UCSD-AML1 (cell line): ENCODE data around the gene CPSF3.
A peak's percentile ranks its signal among the peaks of the same experiment; 100 is the strongest.

Experiments used
- DNase-seq: peaks from one replicate; lab custom pipeline; 2025; ENCODE audit not compliant: unreplicated experiment; lab: John Stamatoyannopoulos, UW

The CPSF3 gene

DNA sequence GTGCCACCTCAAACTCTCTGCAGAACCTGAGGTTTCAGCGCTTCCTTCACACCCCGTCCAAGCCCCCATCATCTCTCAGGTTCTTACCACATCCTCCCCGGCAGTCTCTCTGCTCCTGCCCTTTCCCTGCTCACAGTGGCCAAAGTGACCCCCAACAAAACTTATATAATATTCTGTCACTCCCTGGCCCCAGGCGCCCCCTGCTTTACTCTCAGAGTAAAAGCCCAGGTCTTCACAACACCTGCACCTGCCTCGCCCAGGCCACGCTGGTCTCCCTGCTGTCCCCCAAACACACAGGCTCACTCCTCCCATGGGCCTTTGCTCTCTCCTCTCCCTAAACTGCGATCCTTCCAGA is 6.5 kb upstream of the CPSF3 start:
- DNase-seq: no peak

DNA sequence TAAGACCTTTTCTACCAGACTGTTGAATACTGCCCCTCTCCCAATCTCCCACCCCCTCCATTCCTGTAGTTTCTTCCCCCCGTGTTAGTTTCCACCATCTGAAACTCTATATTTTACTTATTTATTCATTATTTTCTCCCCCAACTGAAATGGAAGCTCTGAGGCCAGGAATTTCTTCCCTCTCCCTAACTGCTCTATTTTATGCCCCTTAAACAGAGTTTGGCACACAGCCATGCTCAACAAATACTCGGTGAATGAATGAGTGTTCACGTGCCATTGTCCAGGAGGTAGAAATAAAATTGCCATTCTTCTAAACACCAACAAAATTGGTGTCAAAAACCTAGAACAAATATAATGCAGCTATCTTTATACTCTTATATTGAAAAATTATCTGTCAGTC is 5.7 kb upstream of the CPSF3 start:
- DNase-seq: no peak

DNA sequence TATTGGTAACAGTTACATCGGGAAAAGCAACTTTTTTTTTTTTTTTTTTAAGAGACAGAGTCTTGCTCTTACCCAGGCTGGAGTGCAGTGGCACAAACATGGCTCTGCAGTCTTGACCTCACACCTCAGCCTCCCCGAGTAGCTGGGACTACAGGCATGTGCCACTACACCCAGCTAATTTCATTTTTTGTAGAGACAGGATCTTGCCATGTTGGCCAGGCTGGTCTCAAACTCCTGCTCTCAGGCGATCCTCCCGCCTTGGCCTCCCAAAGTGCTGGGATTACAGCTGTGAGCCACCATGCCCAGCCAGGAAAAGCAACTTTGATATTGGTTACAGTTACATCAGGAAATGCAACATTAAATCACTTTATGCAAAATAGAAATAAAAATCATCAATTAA is 4.7 kb upstream of the CPSF3 start:
- no peak for DNase-seq

DNA sequence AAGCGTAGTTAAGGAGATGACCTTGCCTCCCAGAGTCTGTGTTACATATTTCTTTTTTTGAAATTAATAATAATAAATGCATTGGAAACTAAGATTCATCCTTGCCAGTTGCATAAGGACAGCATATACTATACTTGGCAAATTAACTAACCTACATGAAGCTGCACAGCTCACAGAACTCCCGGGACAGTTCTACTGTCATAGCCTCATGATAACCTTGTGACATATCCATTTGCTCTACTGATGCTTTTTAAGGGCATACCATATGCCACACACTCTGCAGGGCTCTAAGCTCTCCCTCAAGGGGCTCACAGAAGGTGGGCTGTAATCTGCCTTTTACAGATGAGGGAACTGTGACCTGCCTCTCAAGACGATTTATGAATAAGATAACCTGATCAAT is 3.9 kb upstream of the CPSF3 start:
- no peak for DNase-seq

DNA sequence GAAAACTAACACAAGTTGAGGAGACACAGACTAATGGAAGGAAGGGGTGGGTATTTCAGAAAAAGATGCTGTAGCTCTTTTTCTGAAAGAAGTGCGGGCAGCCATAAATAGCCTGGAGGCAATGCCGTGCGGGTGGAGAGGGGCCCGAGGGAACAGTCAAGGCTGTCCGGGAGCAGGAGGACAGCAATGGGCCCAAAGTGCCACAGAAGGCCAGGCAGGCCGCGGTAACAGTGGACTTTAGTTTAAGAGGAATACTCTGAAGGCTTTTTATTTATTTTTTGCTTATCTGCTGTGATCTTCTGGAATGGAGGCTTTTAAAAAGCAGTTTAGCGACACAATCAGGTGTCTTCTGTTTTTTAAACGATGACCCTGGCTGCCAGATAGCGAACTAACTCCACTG is 3.0 kb upstream of the CPSF3 start:
- no peak for DNase-seq

DNA sequence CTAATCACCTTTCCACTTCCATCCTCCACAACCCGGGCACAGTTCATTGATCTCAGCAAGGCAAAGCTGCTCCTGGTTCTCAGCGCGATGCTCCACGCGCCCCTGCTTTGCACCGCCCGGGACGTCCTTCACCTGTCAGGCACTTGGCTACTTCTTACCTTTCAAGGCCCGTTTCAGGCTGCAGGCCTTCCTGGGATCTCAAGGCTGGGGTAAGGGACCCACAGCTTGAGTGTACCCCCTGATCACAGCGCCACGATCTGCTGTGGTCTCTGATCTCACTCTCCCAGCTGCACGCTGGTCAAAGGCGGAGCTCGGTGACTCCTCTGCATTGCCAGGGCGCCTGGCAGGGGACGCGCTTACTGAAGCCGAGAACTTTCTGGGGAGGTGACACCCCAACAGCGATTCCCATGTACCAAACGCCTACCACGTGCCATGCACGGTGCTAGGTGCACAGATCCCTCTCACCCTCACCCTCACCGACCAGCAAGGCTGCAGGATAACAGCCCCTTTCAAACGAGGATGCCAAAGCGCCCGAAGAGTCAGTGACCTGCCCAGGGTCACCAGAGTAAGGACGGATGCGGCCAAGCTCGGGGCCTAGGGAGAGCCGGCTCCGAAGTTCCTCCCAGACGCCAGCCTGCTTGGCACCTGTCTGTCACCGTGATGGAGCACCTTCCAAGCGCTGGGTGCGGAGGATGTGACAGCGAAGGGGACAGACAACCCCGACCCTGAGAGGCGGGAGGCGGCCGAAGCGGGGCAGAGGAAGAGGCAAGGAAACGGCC is 944 bp upstream of the CPSF3 start:
- DNase-seq: peak; percentile 61

DNA sequence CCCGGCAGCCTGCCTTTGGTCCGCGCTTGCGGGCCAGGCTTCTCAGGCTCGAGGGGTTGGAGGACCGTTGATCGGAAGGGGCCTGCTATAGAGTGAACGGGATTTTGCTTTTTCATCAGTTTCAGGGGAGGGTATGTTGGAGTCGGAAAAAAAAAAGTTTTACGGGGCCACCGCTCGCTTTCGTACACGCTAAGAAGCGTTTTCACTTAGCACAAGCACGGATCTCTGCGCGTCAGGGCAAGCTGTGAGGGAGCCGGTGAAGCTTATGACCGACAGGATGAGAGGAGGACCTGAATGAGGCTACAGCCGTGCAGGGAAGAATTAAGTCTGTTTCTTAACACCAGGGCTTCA is 443 bp downstream of the CPSF3 start:
- peak; percentile 57 for DNase-seq

DNA sequence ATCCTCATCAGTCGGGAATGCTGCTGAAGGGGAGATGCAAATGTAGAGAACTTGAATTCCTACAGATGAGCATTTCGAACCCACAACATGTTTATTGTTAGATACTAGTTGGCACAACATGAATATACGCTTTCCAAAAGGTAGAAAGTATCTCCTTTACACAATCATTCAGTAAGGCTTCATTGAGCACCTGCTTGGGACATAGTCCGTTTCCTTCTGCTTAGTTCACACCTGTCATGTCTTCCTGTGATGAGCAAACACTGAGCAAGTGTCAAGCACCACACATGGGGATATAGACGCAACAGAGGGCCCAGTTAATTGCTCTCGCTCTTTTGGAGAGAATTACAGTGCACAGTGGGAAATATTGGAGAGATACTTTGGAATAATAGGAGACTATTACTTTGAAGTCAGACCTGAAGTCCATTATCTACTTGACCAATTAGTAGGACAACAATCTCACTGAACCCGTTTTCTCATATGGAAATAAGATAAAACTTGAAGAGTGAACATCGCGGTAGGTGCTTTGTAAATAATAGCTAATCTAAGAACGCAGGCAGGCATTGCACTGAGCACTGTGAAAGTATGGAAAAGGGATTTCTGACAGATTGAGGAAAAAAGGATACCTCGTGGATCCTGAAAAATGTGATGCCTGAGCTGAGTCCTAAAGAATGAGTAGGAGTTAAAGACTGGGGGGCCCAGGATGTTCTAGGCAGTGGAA is 1.2 kb downstream of the CPSF3 start:
- DNase-seq: no peak

DNA sequence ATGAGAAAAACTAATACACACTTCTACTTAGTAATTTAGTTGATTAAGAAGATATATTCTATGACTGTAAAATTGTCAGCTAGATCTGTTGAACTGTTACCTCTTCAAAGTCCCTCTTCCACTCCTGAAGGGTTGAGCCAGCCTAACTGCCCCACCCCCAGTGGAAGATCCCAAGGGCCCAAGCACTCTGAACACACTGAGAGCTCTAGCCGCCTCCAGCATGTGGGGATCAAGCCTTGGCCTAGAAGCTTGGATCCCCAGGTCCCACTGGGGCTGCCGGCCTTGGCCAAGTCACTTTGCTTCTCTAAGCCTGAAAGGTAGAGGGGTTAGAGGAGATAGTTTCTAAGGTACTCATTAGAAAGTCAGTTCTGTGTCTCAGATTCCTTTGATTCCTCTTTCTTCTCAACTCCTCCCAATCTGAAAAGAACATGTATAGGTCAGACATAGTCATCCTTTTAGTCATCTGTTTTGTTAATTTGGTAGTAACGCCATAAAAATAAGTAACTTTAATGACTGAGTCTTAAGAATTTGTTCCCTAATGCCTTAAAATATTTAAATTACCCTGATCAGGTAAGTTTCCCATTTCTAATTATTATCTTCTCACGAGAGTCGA is 5.6 kb downstream of the CPSF3 start:
- no peak for DNase-seq

DNA sequence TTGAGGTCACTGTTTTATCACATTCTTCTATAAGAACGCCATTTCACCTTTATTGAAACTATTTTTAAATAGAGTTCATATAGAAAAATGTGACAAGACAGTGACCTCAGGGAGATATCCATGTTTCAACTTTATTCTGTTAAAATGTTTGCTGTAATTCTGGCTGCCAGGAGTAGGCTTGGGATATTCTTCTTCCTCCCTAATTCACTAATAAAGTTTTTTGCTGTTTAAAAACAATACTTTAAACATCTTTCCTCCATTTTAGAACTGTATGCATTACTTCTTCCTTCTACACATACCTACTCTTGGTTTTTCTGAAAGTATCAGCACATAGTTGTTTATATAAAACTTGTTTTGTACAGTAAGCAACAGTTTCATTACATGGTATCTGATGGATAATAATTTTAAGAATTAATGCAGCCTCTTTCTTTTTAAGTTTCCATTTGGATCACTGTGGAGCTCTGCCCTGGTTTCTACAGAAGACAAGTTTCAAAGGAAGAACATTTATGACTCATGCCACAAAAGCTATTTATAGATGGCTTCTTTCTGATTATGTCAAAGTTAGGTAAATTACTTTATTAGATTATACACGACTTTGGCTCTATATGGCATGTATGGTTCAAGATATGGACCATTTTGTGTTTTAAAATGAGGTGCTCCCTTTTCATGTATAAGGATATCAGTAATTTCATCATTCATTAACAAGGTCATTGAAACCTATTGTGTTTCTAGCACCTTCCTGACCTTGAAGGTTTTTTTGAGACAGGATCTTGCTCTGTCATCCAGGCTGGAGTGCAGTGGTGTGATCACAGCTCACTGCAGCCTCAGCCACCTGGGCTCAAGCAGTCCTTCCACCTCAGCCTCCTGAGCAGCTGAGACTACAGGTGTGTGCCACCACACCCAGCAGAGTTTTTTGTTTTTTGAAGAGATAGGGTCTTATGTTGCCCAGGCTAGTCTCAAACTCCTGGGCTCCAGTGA is 7.2 kb downstream of the CPSF3 start:
- no peak for DNase-seq

DNA sequence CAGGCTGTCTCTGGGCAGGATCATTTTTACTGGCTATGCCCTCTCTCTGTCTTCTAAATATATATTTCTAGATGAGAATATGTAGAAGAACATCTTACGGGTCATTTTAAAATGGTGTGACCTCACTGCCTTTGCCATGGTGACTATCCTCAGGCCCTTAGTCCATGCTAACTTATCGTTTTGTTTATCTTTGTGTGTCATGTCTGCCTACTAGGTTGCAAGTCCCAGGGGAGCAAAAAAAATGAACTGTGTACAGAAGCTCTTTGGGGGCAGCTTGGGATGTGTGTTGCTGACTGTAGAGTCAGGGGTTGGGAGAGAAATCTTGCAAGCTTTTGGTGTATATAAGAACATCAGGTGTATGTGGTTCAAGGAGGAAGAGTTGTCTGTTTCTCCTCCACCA is 11.0 kb downstream of the CPSF3 start:
- no peak for DNase-seq

DNA sequence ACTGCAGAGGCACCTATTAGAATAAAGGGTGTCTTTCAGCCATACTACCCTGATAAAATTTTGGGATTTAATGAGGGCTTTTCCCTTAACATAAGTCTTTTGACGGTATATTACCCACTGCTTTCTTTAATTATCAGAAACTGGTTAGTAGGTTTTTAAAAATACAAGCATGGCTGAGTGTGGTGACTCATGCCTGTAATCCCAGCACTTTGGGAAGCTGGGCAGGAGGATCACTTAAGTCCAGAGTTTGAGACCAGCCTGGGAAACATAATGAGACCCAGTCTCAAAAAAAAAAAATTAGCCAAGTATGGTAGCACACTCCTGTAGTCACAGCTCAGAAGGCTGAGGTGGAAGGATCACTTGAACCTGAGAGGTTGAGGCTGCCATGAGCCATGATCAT is 16.1 kb downstream of the CPSF3 start:
- DNase-seq: no peak

DNA sequence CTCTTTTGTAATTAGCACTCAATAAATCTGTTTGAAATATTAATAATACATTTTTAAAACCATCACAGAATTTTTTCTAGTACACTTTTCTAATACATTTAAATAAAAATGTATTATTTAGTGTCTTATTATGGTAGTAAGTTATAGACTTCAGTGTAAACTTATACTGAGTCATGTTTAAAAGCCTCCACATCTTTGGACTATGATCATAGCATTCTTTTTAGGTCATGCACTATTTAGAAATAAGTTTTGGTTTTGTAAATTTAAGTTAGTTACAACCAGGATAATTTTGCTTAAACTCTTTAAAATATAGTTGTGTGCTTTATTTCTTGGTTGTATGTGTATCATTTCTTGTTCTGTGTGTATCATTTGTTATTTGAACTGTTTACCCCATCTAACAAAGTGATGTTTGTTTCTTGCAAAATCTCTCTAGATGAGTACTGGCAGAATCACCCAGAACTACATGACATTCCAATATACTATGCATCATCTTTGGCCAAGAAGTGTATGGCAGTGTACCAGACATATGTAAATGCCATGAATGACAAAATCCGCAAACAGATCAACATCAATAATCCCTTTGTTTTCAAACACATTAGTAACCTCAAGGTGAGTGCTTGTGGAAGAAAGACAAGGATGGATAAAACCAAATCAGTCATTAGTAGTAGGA is 16.7 kb downstream of the CPSF3 start:
- no peak for DNase-seq

DNA sequence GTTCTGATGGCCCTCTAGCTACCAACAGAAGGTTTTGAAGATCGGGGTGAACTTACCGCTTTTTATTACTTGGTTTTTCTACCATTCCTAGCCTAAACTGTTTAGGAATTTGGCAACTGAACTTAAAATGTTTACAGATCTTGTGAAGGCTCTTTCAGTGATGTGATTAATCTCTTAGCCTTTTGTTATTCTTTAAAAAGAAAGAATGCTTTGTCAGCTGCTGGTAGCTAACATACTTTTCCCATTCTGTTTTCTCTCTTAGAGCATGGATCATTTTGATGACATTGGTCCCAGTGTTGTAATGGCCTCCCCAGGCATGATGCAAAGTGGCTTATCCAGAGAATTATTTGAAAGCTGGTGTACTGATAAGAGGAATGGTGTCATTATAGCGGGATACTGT is 18.1 kb downstream of the CPSF3 start:
- DNase-seq: no peak

DNA sequence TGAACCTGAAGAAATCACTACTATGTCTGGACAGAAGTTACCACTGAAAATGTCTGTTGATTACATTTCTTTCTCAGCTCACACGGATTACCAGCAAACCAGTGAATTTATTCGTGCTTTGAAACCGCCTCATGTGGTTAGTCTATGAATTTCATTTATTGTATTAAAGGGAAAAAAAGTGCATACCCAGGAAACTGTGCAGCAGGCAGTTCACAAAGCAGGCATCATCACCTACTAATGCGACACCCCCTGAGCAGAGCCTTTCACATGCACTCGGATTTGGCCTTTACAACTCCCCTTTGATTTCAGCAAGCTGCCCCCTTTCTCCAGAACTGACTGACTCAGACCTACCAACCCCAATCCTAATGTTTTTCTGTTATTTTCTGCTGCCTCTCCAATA is 20.1 kb downstream of the CPSF3 start:
- no peak for DNase-seq

DNA sequence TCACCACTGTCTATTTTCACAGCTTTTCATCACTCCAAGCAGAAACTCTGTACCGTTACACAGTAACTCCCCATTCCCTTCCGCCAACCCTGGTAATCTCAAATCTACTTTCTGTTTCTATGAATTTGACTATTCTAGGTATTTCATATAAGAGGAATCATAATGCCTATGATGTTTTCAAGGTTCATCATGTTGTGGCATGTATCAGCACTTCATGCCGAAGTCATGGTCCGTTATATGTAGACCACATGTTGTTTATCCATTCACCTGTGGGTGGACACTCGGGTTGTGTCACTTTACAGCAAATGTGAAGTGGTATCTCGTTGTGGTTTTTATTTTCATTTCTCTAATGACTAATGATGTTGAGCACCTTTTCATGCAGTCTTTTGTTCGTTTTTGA is 21.6 kb downstream of the CPSF3 start:
- DNase-seq: no peak

DNA sequence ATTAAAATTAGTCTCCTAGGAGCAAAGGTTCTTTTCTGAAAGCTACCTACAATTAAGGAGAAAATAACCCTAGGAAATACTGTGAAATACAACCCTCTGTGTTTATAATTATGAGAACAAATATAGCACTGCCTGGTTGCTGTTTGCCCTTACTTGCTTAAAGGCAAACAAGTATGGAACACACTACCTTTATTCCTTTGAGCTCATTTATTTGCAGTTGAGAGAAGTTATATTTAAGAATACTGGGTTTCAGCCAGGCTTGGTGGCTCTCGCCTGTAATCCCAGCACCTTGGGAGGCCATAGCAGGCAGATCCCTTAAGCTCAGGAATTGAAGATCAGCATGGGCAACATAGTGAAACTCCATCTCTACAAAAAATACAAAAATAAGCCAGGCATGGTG is 27.8 kb downstream of the CPSF3 start:
- no peak for DNase-seq

DNA sequence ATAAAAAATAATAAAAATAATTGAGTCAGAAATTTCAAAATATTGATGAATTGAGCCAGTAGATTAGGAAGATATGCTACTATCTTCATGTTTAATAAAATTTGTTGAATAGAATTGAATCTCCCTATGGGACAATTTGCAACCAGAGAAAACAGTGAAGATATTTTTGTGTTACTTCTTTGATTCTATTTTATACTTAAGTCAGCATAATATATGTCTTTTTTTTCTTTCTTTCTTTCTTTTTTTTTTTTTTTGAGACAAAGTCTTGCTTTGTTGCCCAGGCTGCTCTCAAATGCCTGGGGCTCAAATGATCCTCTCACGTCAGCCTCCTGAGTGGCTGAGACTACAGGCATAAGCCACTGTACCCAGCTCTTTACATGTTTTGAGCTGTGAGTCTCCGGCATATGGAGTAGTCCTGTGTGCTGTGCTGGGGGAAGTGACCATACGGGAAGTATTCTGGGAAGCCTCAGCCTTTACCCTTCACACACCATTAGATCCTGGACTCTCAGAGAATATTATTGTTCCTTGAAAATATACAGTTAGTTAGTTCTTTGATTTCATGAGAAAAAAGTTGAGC is 37.1 kb downstream of the CPSF3 start:
- no peak for DNase-seq

DNA sequence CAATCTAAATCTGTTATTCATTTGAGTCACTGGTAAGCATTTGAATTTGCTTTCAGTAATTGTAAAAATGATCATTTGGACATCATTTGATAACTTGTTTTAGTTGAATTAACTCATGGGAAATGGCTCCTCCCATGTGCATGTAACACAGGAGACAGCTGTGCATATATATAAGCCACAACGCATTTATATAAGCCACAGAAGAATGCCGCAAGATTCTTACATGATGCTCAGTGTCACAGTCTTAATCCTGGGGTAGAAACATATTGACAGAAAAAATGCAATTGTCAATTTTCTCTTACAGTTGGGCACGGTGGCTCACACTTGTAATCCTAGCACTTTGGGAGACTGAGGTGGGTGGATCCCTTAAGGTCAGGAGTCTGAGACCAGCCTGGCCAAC is 37.6 kb downstream of the CPSF3 start:
- DNase-seq: no peak

DNA sequence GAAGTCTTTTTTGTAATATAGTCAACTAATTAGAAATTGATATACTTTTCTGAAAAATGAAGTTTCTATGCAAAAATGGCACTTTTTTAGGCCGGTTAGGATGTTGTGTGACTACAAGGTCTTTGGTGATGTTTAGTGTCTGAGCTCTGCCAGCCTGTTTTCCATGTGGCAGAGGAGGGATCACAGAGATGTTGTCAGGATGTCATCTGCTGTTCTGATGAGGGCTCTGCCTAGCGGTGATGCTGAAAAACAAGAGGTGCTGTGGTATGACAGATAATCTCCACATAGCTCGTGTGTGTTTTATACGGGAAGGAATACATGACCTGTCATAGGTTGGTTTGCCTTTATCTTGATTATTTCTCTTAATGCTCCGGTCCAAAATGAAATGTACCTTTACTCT is 38.9 kb downstream of the CPSF3 start:
- no peak for DNase-seq
